HG03469 (cell line): Measurements from ENCODE around the gene IL19.
"Not testable (repeated sequence)": the region's sequence is repeated elsewhere in the genome, so short reads cannot be mapped to it uniquely, and the experiment has no call there.

ENCODE experiments used
- ATAC-seq: cut with Tn5 transposase; IDR thresholded peaks from one replicate; pipeline ENCODE4 v1.9.1; 2021; ENCODE audit warnings: mild to moderate bottlenecking, moderate library complexity, moderate number of reproducible peaks; ENCODE audit not compliant: unreplicated experiment

IL19 gene

DNA sequence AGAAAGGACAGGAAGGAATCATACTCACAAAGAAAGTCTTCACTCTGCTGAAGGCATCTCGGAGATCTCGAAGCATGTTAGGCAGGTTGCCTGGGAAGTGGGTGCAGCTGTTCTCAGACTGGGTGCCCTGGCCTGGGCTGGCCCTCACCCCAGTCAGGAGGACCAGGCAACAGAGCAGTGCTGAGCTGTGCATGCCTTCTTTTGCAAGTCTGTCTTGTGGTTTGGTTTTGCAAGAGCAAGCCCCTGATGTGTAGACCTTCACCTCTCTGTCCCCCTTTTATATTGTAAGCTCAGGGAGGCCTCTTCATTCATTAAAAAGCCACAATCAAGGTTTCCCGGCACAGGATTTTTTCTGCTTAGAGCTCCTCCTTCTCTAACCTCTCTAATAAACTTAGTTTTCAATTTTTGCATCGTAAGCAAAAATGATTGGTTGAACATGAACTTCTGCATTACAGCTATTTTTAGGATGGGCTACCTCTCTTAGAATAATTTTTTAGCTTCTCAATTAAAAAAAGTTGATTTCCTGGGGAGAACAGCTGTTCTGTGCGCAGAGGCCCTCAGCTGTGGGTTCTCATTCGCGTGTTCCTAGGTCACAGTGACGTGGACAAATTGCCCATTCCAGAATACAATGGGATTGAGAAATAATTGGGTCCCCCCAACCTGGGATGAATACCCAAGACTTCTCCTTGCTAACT is 1.8 kb downstream of the IL19 start, which contains the start of gene IL10:
IL10 (minus strand) TSS at position 252 of the 695 bp plus-strand sequence; CDS start at position 193, 59 bp downstream.
- ATAC-seq: no peak

DNA sequence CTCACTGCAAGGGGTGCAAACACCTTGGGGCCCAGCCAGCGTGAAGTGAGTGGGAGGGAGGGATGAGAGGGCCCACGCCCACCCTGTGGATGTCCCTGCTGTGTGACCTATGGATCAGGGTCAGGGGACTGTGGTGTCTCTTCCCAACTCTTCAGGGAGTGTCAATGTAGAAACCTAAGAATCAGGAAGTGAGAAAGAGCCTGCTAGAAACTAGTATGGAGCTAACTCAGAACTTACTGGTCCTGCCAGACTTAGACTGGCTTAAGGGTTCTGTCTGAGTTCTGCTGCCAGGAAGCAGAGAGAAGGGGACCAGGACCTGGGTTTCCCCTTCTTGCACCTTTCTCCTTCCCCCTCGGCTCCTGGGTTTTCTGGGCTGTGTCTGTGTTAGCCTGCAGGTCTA is 3.5 kb downstream of the IL19 start:
- ATAC-seq: no peak

DNA sequence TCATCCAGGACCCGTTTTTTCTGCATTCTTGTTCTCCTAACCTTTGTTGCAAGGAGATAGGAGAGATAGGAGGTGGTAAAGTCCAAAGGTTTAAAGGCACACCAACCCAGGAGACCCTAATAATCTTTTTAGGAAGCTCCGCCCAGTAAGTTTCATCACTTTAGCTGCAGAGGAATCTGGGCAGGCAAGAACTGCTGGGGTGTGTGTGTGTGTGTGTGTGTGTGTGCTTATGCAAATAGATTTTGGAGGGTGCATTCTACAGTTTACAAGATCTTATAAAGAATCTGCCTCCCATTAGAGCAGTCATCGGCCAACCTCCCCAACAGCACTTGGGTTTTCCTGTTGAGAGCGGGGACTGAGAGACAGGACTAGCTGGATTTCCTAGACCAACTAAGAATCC is 5.7 kb downstream of the IL19 start:
- no peak for ATAC-seq

DNA sequence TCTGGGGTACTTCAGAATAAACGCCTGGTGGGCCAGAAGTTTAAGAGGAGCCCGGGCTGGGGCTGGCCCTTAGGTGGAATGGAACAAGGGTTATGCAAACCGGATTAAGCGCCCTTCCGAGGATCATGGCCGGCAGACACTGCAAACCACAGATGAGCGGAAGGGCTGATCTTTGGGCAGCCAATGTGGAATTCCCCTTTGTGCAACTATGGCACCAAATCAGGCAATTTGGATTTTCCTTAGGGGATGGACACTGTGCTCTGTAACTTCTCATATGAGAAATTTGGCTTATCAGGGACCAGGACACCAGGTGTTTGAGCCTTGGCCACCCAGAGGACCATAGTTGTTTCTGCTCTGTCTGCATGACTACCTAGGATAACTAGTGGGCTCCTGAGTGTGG is 7.5 kb downstream of the IL19 start:
- no peak for ATAC-seq

DNA sequence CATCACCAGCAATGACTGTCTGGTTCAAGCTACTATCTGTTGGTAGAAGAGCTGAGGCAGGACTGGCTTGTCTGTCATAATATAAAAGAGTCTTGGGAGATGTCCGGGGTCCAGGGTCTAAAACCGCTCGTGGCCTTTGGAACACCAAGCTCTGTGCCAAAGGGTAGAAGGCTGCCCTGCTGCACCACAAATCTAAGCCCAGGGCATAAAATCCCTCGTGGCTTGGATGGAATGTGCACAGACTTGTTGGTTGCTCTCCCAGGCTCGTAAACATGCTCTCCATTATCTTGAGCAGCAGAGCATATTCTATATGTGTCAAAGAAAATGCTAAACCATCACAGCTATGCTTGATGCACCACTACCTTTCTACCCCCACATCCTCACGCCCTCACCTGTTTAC is 8.3 kb downstream of the IL19 start:
- not testable (repeated sequence) for ATAC-seq

DNA sequence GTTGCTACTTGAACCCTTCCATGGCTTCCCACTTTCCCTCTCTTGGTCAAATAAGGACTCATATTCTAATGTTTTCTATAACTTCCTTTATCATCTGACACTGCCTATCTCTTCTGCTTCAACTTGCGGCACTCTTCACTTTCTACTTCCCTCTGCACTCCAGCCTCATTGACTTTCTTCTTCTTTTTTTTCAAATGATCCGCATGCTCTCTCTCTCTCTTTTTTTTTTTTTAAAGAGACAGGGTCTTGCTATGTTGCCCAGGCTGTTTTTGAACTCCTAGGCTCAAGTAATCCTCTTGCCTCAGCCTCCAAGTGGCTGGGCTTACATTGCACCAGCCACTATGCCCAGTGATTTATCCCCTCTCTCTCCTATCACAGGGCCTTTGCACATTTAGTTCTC is 9.1 kb downstream of the IL19 start:
- no peak for ATAC-seq

DNA sequence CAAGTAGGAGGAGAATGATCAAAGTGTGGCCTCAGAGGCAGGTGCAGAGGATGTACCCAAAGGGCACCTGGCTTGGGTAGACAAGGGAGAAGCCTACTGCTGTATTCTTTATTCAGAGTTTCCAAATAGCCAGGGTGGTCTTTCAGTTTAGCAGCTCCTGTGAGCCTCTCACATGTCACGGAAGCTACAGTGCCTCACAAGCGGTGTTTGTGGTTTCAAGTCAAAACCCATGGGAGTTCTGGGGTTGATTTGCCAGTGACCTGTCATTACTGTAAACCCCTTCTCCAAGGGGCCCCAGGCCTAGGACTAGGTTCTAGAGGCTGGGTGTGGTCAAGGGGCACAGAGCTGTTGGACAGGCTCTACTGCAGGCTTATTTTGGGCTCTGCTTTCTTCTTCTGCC is 11.9 kb downstream of the IL19 start:
- peak; percentile 55 for ATAC-seq

DNA sequence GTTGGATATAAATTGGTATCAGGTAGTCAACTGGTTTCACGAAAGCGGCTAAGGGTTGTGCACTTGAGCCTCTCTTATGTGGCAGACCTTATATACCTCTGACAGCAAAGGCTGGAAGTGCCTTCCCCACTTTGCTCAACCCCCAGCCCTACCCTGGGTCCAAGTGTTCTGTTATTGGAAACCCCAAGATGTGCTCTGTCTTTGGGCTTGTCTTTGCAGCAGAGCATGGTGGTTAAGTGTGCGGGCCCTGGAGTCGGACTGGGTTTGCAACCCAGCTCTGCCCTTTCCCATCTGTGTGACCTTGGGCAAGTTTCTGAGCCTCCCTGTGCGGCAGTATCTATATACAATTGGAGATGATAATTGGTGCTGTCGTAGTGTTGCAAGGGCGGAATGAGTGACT is 12.9 kb downstream of the IL19 start:
- ATAC-seq: no peak

DNA sequence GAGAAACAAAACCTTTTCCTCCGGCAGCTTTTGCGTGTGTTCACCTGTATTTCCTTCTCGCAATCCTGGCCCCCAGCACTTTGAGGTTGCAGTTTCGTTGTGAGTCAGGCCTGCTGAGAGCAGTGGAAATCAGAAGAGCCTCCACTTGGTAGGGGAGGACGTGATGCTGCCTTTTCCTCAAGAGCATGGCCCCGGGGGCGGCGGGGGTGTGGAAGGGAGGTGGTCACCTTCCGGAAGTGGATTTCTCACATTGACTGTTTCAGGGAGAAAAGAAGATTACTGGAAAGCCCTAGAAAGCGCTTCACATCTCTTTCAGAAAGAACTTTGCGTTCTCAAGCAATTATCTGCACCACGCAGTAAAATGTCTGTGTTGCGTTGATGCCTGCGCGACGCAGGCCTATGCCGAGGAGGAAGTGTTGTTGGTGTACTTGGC is 13.9 kb downstream of the IL19 start:
- peak; percentile 43 for ATAC-seq

DNA sequence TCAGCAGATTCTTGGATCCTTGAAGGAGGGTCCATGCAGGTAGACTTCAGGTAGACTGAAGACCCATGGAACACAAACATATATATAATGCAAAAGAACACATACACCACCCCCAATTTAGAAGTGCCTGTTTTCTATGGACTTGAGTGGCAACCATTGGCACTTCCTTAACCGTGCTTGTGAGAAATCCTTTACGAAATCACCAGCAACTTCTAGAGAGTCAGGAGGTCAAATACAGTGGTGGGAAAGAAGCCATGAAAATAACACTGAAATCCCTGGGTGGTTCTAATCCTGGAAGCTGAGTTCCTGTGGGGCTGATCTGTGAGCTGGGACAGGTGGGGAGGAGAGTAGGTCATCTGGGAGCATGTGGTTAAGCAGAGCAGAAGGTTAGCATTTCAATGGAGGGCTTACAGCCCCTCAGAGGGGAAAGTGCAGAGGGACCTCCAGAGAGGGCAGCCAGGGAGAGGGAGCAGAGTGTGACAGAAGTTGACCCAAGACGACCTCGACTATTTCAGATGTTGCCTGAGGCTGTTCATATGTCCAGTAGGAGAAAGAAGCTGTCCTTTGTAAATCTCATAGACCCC is 14.7 kb downstream of the IL19 start:
- ATAC-seq: no peak

DNA sequence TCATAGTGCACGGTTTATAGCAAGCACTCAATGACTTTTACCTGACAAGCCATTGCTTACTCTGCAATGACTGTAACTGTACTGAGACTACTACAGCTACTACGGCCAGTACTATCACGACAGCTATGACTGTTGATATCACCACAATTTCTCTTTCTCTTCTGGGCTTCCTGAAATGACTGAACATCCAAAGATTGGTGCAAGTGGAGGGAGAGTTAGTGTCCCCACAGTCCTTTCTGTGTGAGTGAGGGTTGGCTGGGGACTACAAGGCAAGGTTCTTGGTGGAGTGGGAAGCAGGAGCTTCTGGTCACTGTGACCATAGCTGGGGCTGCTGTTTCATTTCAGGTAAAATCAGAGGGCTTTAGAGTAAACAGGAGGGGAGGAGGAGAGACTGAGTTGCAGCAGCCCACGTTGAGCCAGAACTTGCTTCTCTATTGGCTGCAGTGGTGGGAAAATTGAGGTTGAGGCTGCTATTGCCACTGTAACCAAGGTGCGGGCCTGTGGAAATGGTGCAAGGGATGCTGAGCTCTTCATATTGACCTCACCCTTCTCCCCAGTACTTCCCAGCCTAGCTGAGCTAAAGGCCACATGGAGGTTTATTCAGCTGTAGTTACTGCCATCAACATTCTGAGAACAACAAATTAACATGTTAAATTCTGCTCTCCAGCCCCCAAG is 15.8 kb downstream of the IL19 start:
- ATAC-seq: no peak

DNA sequence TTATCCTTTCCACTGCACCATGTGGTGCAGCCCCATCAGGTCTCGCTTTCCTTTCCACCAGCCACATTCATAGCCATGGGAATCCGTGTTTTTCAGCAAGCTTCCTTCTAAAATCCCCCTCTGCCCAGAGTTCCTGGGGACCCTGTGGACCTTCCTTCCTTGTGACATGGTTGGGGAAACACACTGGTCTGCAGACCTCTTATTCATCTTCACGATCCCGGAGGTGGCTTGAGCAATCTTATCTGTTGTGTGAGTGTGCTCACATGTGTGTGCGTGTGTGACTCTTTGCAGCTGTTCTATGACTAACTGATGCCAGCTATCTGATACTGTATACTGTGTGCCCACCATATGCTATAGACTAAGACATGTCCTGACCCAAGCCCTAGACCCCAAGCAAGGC is 17.3 kb downstream of the IL19 start:
- ATAC-seq: no peak

DNA sequence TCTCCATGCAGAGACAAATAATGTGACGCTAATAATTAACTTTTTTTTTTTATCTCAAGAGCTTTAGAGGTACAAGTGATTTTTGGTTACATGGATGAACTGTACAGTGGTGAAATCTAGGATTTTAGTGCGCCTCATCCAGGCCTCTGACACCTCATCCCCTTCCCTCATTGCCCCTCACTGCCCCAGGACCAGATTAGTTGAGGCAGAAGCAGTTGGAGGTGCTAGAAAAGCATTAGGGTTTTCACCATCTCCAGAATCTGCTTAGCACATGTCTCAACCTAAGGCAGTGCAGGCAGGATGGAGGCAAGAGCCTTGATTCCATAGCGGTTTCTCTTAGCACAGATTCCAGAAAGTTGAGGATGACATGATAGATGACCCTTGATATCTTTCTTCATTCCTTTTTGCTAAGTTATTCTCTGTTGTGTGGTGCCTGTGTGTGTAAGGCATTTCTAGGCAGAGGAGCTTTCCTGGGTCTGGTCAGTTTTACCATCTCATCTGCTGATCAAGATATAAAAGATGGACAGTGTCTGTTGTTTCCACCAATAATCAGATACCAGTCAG is 18.0 kb downstream of the IL19 start:
- ATAC-seq: no peak

DNA sequence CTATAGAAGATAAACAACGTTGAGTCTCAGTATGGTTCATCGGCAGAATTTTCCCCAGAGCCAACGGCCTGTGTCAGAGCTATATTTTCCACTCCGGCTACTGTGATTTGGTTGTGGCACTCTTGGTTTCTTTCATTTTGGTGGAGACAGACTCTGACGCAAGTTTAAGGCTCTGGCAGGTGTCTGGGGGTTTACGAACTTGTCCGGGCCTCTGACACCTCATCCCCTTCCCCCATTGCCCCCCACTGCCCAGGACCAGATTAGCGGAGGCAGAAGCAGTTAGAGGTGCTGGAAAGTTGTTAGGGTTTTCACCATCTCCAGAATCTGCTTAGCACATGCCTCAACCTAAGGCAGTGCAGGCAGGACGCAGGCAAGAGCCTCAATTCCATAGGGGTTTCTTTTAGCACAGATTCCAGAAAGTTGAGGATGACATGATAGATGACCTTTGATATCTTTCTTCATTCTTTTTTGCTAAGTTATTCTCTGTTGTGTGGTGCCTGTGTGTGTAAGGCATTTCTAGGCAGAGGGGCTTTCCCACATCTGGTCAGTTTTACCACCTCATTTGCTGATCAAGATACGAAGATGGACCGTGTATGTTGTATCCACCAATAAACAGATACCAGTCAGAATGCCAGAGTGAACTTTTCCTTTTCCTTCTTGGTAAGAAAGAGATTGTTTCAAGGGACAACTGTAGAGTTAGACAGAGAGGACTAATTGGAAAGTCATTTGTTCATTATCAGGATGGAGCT is 20.1 kb downstream of the IL19 start:
- no peak for ATAC-seq

DNA sequence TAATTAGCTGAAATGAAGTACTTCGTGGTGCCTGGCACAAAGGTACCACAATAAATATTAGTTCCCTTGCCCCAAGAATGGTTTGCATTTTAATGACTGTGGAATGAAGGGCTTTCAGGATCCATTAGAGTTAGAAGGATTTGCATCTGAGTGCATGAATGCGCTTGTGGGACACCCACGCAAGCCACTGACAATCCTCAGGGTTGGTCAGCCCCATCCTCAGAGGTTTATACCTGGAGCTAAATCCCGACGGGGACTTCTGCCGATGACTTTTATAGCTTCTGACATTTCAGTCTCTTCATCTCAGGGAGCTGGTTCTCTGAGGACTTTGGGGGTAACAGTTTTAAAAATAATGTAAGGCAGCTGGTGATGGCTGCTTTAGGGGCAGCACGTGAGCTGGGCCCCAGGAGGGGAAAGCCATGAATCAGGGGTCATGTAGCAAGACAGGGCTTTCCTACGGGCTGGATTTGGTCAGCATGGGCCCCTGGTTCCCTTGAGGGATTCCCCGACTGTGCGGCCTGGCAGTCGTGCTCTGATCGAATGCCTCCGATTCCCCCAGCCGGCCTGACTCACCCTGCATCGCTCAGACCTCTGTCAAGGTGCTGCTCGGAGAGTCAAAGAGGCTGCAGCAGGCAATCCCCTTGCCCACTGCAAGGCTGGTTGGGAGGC is 22.5 kb downstream of the IL19 start:
- no peak for ATAC-seq

DNA sequence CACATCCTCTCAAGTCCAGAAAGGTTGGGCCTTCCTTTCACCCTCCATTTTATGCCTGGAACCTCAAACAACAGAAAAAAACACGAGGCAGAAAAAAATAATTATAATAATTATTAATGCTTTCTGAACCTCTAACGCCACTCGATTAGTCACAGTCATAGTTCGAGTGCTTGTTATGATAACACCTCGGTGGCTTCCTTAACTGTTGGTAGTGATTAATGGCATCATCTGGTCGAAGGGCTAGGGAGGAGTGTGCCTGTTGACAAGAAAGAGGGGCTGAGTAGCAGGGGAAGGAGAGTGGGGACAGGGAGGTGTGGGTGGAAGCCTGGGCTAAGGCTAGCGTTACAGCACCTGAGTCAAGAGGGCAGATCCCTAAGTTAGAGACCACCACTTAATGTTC is 23.0 kb downstream of the IL19 start:
- ATAC-seq: no peak

DNA sequence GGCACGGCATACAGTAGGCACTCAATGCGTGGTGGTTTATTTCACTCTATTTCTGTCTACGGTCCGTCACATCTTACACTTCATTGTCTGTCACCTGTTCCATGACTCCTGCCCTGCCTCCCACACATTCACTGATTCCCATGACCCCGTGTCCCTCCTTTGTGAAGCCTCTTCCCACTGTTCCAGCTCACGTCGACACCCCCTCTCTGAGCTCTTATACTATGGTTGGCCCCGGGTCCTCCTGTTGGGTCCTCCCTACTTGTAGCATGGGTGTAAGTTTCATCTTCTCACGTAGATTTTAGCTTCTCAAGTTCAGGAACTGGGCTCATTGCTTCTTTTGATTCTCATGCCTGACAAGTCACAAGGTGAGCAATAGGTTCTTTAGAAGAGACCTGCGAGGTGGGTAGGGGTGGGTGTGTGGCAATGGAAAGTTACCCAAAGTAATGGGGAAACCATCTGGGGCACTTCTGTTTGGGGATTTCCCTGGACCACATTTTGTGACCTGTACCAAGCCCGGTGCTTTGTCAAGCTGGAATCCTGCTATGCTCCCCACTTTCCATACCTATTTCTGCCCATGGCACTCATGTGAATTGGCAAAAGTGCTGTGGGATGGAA is 23.8 kb downstream of the IL19 start:
- no peak for ATAC-seq

DNA sequence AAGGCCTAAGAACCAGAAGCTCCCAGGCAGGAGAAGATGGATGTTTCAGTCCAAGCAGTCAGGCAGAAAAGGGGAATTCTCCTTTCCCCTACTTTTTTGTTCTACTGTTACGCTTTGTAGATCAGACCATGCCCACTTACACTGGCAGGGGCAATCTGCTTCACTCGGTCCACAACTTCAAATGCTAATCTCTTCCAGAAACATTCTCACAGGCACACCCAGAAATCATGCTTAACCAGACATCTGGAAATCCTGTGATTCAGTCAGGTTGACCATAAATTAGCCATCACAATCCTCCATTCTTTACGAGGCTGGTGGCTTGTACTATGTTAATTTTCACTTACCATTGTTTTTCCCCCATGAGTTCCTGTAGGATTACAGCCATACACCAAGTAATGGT is 25.5 kb downstream of the IL19 start:
- no peak for ATAC-seq

DNA sequence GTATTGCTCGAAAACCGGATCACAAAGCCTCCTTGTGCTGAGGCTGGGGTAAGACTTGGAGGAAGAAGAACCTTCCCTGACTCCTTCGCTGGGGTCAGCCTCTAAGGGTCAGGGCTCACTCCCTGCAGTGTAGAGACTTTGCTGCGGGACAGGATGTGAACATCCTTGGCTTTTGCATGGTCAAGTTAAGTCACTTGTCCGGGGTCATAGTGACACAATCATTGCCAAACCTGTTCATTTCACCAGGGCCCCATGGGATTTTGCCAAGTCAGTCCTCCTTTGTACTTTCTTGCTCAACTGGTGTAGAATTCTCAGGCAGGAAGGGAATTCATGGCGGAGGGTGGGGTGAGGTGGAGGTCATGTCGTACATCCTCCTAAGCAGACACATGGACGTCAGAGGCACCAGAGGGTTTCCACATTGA is 26.4 kb downstream of the IL19 start:
- no peak for ATAC-seq
